GM12874 (cell line): ENCODE data around the gene DEPDC1.

Source experiments
- TF ChIP-seq, protein P1 (sequence below): IDR thresholded peaks from 2 replicates; pipeline ENCODE4 v1.5.1; 2011; ENCODE audit warnings: low read depth, mild to moderate bottlenecking, control low read depth, low read length, moderate library complexity; ENCODE audit not compliant: insufficient read depth

The DEPDC1 gene, protein sequence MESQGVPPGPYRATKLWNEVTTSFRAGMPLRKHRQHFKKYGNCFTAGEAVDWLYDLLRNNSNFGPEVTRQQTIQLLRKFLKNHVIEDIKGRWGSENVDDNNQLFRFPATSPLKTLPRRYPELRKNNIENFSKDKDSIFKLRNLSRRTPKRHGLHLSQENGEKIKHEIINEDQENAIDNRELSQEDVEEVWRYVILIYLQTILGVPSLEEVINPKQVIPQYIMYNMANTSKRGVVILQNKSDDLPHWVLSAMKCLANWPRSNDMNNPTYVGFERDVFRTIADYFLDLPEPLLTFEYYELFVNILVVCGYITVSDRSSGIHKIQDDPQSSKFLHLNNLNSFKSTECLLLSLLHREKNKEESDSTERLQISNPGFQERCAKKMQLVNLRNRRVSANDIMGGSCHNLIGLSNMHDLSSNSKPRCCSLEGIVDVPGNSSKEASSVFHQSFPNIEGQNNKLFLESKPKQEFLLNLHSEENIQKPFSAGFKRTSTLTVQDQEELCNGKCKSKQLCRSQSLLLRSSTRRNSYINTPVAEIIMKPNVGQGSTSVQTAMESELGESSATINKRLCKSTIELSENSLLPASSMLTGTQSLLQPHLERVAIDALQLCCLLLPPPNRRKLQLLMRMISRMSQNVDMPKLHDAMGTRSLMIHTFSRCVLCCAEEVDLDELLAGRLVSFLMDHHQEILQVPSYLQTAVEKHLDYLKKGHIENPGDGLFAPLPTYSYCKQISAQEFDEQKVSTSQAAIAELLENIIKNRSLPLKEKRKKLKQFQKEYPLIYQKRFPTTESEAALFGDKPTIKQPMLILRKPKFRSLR

DNA sequence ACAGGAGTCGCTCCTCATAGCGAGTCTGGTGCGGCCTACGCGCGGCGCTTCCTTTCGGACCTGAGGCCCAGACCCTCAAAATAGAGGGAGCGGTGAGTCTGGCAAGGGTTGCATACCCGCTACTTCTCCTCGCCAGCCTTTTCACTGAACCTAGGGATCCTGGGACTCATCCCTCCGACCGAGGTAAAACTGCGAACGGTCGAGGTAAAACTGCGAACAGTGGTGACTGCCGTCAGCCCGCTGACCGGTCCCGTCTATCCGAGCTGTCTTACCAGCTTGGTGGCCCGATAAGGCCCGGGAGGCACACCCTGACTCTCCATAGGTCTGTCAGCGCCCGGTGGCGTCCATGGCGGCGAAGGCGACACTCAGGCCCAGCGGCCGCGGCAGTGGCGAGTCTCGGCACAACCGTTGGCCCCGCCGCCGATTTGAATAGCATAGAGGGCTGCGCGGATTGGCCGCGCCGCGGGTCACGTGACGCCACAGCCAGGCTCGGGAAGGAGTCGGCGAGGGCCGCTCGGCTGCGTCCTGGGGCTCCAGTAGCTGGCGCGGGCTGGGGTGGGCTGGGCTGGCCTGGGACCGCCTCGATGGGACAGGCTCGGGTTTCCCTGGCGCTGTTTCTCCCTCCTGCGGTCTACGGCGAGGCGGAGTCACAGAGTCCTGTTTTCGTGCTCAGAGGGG, at the start of gene DEPDC1:
Gene DEPDC1, minus strand, starts transcription at position 403 of the 678 bp plus-strand sequence. Its CDS starts 83 bp downstream, at position 320.
- TF ChIP-seq, protein P1, sequence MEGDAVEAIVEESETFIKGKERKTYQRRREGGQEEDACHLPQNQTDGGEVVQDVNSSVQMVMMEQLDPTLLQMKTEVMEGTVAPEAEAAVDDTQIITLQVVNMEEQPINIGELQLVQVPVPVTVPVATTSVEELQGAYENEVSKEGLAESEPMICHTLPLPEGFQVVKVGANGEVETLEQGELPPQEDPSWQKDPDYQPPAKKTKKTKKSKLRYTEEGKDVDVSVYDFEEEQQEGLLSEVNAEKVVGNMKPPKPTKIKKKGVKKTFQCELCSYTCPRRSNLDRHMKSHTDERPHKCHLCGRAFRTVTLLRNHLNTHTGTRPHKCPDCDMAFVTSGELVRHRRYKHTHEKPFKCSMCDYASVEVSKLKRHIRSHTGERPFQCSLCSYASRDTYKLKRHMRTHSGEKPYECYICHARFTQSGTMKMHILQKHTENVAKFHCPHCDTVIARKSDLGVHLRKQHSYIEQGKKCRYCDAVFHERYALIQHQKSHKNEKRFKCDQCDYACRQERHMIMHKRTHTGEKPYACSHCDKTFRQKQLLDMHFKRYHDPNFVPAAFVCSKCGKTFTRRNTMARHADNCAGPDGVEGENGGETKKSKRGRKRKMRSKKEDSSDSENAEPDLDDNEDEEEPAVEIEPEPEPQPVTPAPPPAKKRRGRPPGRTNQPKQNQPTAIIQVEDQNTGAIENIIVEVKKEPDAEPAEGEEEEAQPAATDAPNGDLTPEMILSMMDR, result no peak

DNA sequence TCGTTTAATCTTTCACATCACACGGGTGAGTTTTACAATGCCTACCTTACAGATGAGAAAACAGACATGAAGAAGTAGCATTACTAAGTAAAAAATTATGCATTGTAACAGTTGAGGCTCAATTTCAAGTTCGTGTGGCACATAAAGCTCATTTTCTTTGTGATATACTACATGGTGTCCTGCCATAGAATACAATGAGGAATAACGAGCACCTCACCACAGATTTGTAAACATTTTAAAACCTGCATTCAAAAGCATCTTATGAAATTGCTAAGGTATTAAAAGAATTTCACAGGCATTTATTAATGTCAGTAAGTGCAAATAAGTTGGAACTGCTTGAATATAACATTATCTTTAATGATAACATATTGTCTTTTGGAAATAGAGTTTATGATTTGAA, 47.8 kb upstream of the DEPDC1 start:
- TF ChIP-seq, protein P1, result no peak

DNA sequence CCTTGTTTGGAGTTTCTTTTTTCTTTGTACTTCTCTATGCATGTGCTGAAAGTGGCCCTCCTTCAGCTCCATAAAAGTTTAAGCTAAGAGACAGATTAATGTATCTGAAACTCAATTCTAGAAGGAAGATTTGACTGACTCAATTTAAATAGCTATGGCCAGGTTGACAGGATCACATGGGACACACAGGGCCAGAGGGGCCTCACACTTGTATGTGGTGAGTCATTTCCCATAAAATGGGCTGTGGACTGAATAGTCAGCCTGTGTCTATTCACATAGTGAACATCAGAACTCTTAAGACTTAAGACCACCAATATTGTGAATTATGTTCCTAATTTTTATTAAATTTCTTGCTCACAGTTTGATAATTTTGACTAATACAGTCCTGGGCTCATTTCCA, 45.7 kb upstream of the DEPDC1 start:
- TF ChIP-seq, protein P1, result no peak

DNA sequence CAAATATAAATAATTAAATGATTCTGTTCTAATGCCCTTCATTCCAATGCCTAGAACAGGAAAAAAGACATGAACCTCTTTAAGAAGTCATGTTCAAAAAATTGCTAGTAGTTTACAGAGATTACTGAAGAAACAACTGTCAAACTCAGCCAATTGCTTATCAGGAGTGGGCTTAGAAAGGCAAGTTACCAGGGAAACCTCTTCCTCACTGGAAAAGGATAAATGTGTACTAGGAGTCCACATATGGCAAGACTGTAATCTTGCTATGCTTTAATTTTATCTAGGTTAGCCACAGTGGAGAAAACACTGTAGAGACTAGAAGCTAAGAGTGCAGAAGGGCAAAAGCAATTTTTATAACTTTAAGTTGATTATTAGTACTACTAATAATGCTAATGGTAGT, 42.1 kb upstream of the DEPDC1 start:
- TF ChIP-seq, protein P1, result no peak

DNA sequence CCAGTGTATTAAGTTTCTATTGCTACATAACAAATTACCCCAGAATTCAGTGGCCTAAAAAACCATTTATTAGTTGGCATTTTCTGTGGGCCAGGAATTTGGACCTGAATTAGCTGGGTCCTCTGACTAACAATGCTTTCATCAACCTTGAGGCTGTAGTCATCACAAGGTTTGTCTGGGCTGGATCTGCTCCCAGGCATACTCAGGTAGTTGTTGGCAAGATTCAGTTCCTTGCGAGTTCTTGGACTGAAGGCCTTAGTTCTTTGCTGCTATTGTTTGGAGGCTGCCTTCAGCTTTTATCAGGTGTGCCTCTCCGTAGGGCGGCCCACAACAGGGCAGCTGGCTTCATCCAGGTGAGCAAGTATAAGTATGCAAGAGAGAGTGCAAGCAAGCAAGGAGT, 31.4 kb upstream of the DEPDC1 start:
- TF ChIP-seq, protein P1, result no peak

DNA sequence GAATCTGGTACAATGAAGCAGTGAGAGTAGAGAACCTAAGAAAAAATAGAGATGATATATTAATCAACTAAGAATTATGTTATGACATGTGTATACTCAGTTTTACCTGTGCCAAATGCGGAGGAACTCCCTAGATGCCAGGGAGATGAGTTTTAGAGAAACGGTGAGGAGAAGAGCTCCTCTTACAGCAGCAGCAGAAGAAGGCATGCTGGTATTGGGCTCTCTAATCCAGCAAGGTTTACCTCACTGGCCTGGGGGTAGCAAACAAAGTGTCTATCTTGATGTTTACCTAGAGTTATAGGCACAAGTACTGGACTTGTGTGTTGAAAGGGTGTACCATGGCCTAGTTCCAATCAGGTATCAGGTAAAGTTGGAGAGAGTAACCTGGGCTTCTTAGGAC, 28.9 kb upstream of the DEPDC1 start:
- TF ChIP-seq, protein P1, result no peak

DNA sequence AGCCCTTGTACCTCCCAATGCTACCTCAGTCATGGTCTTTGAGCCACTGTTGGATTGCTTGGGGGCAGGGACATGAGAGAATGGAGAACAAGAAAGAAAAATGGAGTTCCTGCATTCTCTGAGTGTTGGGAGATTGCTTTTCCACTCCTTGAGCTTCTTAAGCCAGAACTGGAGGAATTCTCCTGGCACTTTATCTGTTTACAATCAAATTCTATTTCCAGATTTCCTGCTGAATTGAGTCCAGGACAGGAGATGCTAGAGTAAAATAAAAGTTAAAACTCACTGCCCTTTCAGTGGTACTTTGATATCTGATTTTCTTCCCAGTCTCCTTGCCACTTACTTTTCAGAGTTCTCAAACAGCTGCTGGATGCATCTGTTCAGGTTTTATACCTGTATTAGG, 24.4 kb upstream of the DEPDC1 start:
- TF ChIP-seq, protein P1, result no peak
